ENCODE data around the gene CIITA. TPM values are rescaled to one million over a fixed set of nuclear protein-coding genes. Genes with fewer than 3 reads are reported as not detected.
"Not testable (repeated sequence)": the region's sequence is repeated elsewhere in the genome, so short reads cannot be mapped to it uniquely, and the experiment has no call there.

Gene CIITA
- total RNA-seq, 1 donor from 2014 or later, result 13.0 TPM

- peak overlapping the region; percentile 40 for H3K27ac Mint-ChIP-seq
- no peaks in the 10 kb centered on the region for H3K27me3 Mint-ChIP-seq (ENCODE audit: insufficient read depth)
- peak overlapping the region; percentile 97 for H3K4me3 Mint-ChIP-seq
- intact Hi-C loops (cut with micrococcal nuclease), result loop anchor here (2.0 to 10.0 kb wide), 5 partner anchors 69 to 1847 kb away; partner anchors contain the start of genes ATF7IP2, HAPSTR1, SNX29 and ZC3H7A
- H3K4me1 Mint-ChIP-seq (ENCODE audit: low read depth), result peaks cover 65% of the 10 kb centered on the region
- peaks cover 25% of the 10 kb centered on the region for H3K36me3 Mint-ChIP-seq (ENCODE audit: low read depth)
- H3K9me3 Mint-ChIP-seq, result no peaks in the 10 kb centered on the region
- DNase-seq (ENCODE audit: low spot score), result no peak
These were observed 62.7 kb downstream of the CIITA start for GRCh38 chr16:10939649-10940234.

DNA sequence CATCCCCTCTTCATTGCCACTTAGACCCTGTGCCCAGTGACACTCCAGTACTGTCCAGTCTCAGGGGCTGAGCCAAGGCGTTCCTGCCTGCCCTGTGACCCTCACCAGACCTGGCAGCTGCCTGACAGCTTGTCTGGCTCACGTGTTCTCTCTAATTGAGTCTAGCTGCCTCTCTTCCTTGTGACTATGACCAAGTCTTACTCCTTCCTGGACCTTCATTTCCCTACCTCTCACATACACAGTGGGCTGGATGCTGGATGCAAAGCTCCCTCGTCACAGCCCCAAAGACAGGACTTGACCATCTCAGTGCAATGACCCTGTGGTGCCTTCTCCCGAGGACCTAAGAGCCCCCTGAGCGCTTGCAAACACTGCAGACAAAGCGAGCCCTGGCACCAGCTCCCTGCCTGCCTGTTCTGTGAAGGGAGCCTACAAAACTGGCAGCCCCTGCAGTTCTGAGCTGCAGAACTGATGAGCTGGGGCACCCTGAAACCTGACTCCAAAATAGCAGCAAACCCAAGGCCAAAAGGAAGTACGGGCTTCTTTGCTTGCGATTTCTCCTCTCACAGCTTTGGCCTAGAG, 63.6 kb downstream of the CIITA start:
- peak overlapping the region; percentile 66 for H3K27ac Mint-ChIP-seq
- DNase-seq (ENCODE audit: low spot score), result no peak
- H3K4me3 Mint-ChIP-seq, result peak overlapping the region; percentile 97
- H3K4me1 Mint-ChIP-seq (ENCODE audit: low read depth), result peaks cover 70% of the 10 kb centered on the region
- no peaks in the 10 kb centered on the region for H3K27me3 Mint-ChIP-seq (ENCODE audit: insufficient read depth)
- intact Hi-C loops (cut with micrococcal nuclease), result loop anchor here (5.0 to 10.0 kb wide), 4 partner anchors 553 to 1848 kb away; partner anchors contain the start of genes ATF7IP2, HAPSTR1, SNX29 and ZC3H7A
- no peaks in the 10 kb centered on the region for H3K9me3 Mint-ChIP-seq
- peaks cover 25% of the 10 kb centered on the region for H3K36me3 Mint-ChIP-seq (ENCODE audit: low read depth)

- H3K36me3 Mint-ChIP-seq (ENCODE audit: low read depth), result peaks cover 22% of the 10 kb centered on the region
- no peak for DNase-seq (ENCODE audit: low spot score)
- H3K9me3 Mint-ChIP-seq, result no peaks in the 10 kb centered on the region
- H3K27ac Mint-ChIP-seq, result peak overlapping the region; percentile 88
- intact Hi-C loops (cut with micrococcal nuclease), result loop anchor here (5.0 to 10.0 kb wide), 4 partner anchors 554 to 1849 kb away; partner anchors contain the start of genes ATF7IP2, HAPSTR1, SNX29 and ZC3H7A
- peaks cover 70% of the 10 kb centered on the region for H3K4me1 Mint-ChIP-seq (ENCODE audit: low read depth)
- H3K27me3 Mint-ChIP-seq (ENCODE audit: insufficient read depth), result no peaks in the 10 kb centered on the region
- peak overlapping the region; percentile 97 for H3K4me3 Mint-ChIP-seq
These were observed 64.3 kb downstream of the CIITA start for GRCh38 chr16:10941127-10941933.

- DNase-seq (ENCODE audit: low spot score); H3K9me3 Mint-ChIP-seq; H3K27ac Mint-ChIP-seq; H3K27me3 Mint-ChIP-seq (ENCODE audit: insufficient read depth): not testable (repeated sequence)
- Mint-ChIP-seq H3K4me1 (ENCODE audit: low read depth) (peaks cover 66% of the 10 kb centered on the region), H3K4me3 (peak overlapping the region; percentile 97), H3K36me3 (ENCODE audit: low read depth) (peaks cover 21% of the 10 kb centered on the region)
- intact Hi-C loops (cut with micrococcal nuclease), result loop anchor here (1.0 to 10.0 kb wide), 6 partner anchors 555 to 1850 kb away; partner anchors contain the start of genes ATF7IP2, HAPSTR1, SNX29 and ZC3H7A
These were observed 64.9 kb downstream of the CIITA start for GRCh38 chr16:10941935-10942351.

- Mint-ChIP-seq H3K27ac (peak within 1 kb of the TSS; percentile 88), H3K4me3 (peak within 1 kb of the TSS; percentile 97), H3K27me3 (ENCODE audit: insufficient read depth) (no peaks in the 10 kb centered on the region), H3K4me1 (ENCODE audit: low read depth) (peaks cover 66% of the 10 kb centered on the region), H3K9me3 (no peaks in the 10 kb centered on the region), H3K36me3 (ENCODE audit: low read depth) (peaks cover 21% of the 10 kb centered on the region)
- intact Hi-C loops (cut with micrococcal nuclease), result loop anchor here (1.0 to 10.0 kb wide), 6 partner anchors 555 to 1850 kb away; partner anchors contain the start of genes ATF7IP2, HAPSTR1, SNX29 and ZC3H7A
- DNase-seq (ENCODE audit: low spot score), result peak; percentile 96
These were observed 65.5 kb downstream of the CIITA start, which contains the start of gene DEXI for GRCh38 chr16:10942352-10943063. Gene DEXI, minus strand, starts transcription at chr16:10942468. Its CDS starts 463 bp downstream, at chr16:10942005.

DNA sequence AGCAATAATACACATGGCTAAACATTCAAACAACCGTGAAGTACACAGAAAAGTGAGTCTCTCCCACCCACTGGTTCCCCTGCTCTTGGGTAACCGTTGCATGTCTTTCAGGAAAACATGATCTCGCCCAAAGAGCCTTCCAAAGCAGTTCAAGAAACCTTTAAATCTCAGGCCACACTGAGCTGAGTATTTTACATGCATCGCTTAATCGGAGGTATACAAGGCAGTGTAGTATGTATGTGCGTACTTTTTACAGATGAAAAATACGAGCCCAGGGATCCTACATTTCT, 66.0 kb downstream of the CIITA start:
- peak overlapping the region; percentile 70 for H3K4me3 Mint-ChIP-seq
- H3K4me1 Mint-ChIP-seq (ENCODE audit: low read depth), result peaks cover 61% of the 10 kb centered on the region
- intact Hi-C loops (cut with micrococcal nuclease), result loop anchor here (5.0 to 10.0 kb wide), 4 partner anchors 556 to 1851 kb away; partner anchors contain the start of genes ATF7IP2, HAPSTR1, SNX29 and ZC3H7A
- H3K36me3 Mint-ChIP-seq (ENCODE audit: low read depth), result peaks cover 21% of the 10 kb centered on the region
- no peak for DNase-seq (ENCODE audit: low spot score)
- no peaks in the 10 kb centered on the region for H3K27me3 Mint-ChIP-seq (ENCODE audit: insufficient read depth)
- no peak overlapping the region for H3K27ac Mint-ChIP-seq
- no peaks in the 10 kb centered on the region for H3K9me3 Mint-ChIP-seq

GRCh38 chr16:10944249-10945064, 67.5 kb downstream of the CIITA start, which contains the start of gene CLEC16A:
Gene CLEC16A, plus strand, starts transcription at chr16:10944564. Its CDS starts 154 bp downstream, at chr16:10944718.
- peak within 1 kb of the TSS; percentile 80 for H3K27ac Mint-ChIP-seq
- no peaks in the 10 kb centered on the region for H3K27me3 Mint-ChIP-seq (ENCODE audit: insufficient read depth)
- intact Hi-C loops (cut with micrococcal nuclease), result loop anchor here (1.0 to 10.0 kb wide), 11 partner anchors 20 to 1852 kb away; partner anchors contain the start of genes ATF7IP2, HAPSTR1, RMI2 and RSL1D1
- H3K4me1 Mint-ChIP-seq (ENCODE audit: low read depth), result peaks cover 56% of the 10 kb centered on the region
- H3K9me3 Mint-ChIP-seq, result no peaks in the 10 kb centered on the region
- peak; percentile 97 for DNase-seq (ENCODE audit: low spot score)
- peak within 1 kb of the TSS; percentile 91 for H3K4me3 Mint-ChIP-seq
- peaks cover 13% of the 10 kb centered on the region for H3K36me3 Mint-ChIP-seq (ENCODE audit: low read depth)

GRCh38 chr16:10945065-10945787, 68.2 kb downstream of the CIITA start:
- intact Hi-C loops (cut with micrococcal nuclease), result loop anchor here (2.0 to 10.0 kb wide), 2 partner anchors 66 to 1030 kb away; partner anchors contain the start of gene SNX29
- peaks cover 55% of the 10 kb centered on the region for H3K4me1 Mint-ChIP-seq (ENCODE audit: low read depth)
- H3K4me3 Mint-ChIP-seq, result peak overlapping the region; percentile 91
- H3K36me3 Mint-ChIP-seq (ENCODE audit: low read depth), result peaks cover 6% of the 10 kb centered on the region
- no peaks in the 10 kb centered on the region for H3K27me3 Mint-ChIP-seq (ENCODE audit: insufficient read depth)
- peak overlapping the region; percentile 80 for H3K27ac Mint-ChIP-seq
- no peaks in the 10 kb centered on the region for H3K9me3 Mint-ChIP-seq
- DNase-seq (ENCODE audit: low spot score), result no peak

DNA sequence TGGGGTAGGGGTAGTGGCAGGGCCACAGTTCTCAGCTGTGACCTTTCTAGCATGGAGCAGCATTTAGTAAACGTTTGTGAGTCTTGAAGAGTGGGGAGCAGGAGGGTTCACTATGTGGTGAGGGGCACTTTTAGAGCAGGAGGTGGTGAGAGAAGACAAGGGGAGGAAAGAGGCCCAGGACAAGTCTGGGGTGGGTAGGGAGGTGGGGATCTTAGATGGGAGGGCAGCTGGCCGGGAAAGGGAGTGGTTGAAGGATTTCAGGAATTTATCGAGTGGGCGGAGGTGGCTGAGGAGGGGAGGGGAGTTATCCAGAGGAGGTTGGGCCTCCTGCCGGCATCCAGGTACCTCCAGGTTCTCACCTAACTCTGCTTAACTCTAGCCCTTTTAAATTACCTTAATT, 69.3 kb downstream of the CIITA start:
- H3K9me3 Mint-ChIP-seq, result no peaks in the 10 kb centered on the region
- DNase-seq (ENCODE audit: low spot score), result no peak
- H3K36me3 Mint-ChIP-seq (ENCODE audit: low read depth), result no peaks in the 10 kb centered on the region
- H3K27me3 Mint-ChIP-seq (ENCODE audit: insufficient read depth), result no peaks in the 10 kb centered on the region
- intact Hi-C loops (cut with micrococcal nuclease), result loop anchor here (10.0 kb wide), 1 partner anchor 1028 kb away; the partner anchor contains the start of gene SNX29
- H3K4me1 Mint-ChIP-seq (ENCODE audit: low read depth), result peaks cover 46% of the 10 kb centered on the region
- H3K27ac Mint-ChIP-seq, result no peak overlapping the region
- H3K4me3 Mint-ChIP-seq, result peak overlapping the region; percentile 91

- Mint-ChIP-seq H3K4me3 (no peak overlapping the region), H3K27me3 (ENCODE audit: insufficient read depth) (no peaks in the 10 kb centered on the region), H3K4me1 (ENCODE audit: low read depth) (peaks cover 46% of the 10 kb centered on the region), H3K27ac (no peak overlapping the region), H3K9me3 (no peaks in the 10 kb centered on the region), H3K36me3 (ENCODE audit: low read depth) (no peaks in the 10 kb centered on the region)
- intact Hi-C loops (cut with micrococcal nuclease), result loop anchor here (10.0 kb wide), 1 partner anchor 1028 kb away; the partner anchor contains the start of gene SNX29
- DNase-seq (ENCODE audit: low spot score), result no peak
These were observed 70.3 kb downstream of the CIITA start for GRCh38 chr16:10947211-10947787.
